ENCODE data around the gene DDC. TPM values are rescaled to one million over a fixed set of nuclear protein-coding genes. Genes with fewer than 3 reads are reported as not detected.
A peak's percentile ranks its signal among the peaks of the same experiment; 100 is the strongest.

DDC gene
- total RNA-seq, 1 donor from 2014 or later, result 0.82 TPM

DNA sequence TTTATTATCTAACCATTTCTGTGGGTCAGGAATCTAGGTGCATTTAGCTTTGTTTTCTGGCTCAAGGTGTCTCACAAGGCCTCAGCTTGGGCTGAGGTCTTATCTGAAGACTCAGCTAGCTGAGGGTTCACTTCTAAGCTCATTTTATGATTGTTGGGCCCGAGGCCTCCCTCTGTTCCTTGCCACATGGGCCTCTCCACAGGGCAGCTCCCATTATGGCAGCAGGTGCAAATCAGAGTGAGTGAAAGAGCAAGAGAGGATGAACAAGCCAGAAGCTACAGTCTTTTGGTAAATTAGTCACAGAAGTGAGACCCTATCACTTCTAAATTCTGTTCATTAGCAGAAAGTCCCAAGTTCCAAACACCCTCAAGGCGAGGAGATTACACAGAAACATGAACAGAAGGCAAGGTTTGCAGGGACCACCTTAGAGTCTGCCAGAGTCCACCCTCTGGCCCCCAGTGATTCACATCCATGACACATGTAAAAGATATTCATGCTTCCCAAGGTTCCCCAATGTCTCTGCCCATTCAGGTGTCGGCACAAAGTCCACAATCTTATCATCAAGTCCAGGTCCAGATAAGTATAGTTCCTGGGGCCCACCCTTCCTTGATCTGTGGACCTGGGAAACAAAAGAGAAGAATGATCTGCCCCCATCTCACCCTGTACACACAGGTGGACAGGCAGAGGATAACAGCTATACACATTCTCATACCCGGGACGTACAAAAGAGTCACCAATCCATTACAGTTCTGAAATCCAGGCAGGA lies 138.7 kb downstream of the DDC start:
- FAIRE-seq, result no peak
- DNase-seq (ENCODE audit: low spot score in 2 of 2), result no peak

DNA sequence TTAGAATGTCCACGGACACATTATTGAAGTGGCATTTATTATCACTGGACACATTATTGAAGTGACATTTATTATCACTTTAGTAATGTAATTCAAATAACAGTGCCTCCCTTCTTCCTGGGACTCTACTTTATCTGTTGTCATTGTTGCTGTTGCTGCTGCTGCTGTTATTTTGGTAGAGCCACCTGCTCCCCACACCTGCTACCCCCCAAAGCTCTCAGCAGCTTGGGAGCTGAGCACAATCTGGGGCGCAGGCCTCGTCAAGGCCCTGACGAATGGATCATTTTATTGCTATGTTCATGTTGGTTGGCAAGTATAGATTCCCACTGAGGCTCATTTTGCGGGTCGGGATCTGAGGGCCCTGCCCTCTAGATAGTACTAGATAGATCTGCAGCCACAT lies 139.9 kb downstream of the DDC start:
- no peak for DNase-seq (ENCODE audit: low spot score in 2 of 2)
- no peak for FAIRE-seq

DNA sequence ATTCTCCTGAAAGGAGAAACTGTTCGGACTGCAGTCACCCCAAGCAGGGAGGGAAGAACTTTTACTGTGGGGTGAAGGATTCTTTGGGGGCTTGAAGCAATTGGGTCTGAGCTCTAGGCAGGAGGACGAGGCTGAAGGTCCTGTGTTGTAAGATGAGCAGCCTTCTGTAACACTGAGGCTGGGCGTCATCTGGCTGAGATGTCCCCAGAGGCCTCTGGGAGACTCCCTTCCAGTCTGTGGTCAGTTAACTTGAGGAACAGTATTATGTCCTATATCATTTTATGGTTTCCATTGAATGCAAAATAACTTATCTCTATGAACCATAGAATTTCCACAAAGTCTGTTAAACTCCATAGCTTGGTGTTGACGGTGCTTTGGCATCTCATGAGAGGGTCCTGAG lies 141.3 kb downstream of the DDC start:
- no peak for DNase-seq (ENCODE audit: low spot score in 2 of 2)
- FAIRE-seq, result no peak

DNA sequence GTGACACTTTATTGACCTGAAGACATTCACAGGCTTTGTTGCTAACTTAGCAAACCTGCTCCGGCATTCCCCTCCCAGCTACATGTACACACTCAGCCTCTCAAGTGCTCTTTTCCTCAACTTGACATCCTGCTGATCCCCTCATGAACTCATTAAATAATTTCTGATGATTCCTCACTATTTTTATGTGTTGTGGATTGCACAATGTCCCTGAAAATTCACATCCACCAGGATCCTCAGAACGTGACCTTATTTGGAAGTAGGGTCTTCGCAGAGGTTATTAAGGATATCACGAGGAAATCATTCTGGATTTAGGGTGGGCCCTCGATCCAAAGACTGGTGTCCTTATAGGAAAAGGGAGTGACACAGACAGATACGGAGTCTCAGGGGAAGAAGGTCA lies 142.3 kb downstream of the DDC start:
- DNase-seq (ENCODE audit: low spot score in 2 of 2) (no peak), FAIRE-seq (no peak)

DNA sequence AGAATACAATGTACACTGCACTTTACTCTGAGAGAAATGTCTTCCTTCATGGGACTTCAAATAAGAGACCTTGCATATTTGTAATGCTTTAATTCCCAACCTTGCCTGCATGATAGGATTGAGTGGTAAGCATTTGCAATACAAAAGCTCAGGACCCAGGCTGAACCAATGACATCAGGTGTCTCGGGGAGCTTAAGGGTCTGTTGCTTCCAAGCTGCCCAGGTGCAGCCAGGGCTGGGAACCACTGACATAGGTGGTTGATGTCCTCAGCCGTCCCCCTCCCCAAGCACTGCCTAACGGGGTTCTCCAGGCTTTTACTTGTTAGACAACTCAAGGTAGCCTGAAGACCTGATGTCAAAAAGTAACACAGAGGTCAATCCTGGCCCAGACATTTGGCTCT lies 144.2 kb downstream of the DDC start:
- DNase-seq (ENCODE audit: low spot score in 2 of 2), result no peak
- FAIRE-seq, result no peak

DNA sequence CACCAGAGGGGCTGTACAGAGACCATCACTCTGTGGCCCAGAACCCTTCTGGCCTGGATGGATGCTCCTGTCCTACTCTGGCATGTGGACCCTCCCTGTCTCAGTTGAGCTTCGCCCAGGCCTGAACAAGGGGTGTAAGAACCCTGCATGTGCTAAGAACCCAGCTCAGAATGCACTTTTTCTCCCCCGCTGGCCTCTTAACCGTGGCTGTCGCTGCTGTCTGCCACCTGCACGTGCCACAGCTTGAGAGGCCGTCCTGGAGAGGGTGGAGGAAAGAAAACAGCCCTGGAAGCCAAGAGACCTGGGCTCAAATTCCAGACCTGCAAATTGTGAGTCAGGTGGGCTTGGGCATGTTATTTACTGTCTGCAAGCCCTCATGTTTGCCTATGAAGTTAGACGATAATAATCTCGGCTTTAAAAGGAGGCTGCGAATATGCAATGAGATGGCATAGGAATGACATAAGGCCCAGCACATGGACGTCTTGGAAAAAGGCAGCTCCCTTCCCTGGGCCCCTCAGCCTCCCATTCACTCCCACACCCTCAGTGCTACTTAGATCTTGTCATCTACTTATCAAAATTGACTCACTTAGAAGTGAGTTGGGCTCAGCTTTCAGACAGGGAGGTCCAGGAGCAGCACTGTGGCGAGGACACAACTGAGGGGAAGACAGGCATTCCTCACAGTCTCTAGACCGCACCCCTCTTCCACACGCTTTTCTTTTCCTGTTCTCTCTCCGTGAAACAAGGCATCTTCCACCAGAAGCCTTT lies 146.5 kb downstream of the DDC start:
- no peak for DNase-seq (ENCODE audit: low spot score in 2 of 2)
- no peak for FAIRE-seq

DNA sequence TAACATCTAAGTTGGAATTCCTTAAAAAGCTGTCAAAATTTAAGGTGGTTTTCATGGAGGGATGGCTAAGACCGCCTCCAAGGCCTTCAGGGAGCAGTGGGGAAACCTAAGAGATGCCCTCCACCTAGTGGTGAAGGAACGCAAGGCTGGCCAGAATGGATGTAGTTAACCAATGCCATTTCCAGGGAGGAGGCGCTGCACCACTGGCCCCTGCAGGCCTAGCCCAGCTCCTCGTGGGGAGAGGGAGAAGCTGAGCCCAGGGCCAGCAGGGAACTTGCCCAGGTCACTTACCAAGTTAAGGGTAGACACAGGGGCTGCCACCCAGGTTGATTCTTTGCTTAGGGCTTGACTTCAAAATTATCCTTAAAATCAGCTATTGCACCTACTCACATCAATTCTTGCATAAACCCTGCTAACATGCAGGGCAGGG lies 147.1 kb downstream of the DDC start:
- FAIRE-seq, result no peak
- peak in 1 of 2 donors; percentile 55 for DNase-seq (ENCODE audit: low spot score in 2 of 2)

DNA sequence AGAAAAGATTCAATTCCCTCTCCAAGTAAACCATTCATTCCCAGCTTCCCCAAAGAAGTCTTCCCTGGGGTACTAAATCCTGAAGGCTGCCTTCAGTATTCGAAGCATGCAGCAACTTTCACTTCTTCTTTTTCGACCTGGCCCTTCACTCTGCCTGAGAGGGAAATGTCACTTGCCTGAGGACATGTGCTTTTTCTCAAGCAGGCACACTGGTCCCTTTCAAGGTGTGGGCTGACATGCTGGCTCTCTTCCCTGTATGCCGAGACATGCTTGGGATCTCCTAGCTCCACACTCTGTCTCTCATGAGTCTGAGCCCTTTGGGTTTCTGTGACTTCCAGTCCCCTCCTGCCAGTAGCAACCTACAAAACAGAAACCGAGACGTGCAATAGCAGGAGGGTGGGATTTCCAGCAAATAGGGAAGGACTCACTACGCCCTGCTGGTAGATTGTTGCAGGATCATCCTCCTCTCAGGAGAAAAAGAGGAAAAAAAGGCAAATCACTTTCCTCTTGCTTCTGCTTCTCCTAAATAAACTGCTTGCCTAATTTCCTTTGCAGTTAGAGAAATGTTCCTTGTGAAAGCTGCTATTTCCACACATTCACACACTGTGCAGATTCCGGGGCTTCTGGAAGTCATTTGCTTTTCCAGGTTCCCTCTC lies 148.6 kb downstream of the DDC start:
- no peak for FAIRE-seq
- DNase-seq (ENCODE audit: low spot score in 2 of 2), result no peak

DNA sequence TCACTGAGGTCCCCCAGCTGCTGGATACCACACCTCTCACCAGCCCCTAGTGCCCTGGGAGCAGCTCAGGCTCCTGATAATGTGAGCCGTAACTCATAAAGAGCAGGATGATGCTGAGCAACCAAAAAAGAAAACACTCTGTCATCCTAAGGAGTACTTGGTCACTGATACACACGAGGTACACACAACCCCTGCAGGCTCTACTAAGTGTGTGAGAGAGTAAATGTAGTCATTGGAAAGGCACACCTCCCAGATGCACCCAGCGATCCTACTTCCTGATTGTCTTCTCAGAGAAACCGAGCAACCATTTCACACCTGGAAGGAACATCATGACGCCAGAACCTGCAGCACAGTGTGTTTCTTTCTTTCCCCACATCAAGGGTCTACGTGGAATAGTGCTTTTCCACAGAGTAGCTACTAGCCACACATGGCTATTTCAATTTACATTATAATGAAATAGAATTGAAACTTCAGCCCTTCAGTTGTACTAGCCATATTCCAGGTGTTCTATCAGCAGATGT lies 149.3 kb downstream of the DDC start:
- no peak for FAIRE-seq
- no peak for DNase-seq (ENCODE audit: low spot score in 2 of 2)

DNA sequence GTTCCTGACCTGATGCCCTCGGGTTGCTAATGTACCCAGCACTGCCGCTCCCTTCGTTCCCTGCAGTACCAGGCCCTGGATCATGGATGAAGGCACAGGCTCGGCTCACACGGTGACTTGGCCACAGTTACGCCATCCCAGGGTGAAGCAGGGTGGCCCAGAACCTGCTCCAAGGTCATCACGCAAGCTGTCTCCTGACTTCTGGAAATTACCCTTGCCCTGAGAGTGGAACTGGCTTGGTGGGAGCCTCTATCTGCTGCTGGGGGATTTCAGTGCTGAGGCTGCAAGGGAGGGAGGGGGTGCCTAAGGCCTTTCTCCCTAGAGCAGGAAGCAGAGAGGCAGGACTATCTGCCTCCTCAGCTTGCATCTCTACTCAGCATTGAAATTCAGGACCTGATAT lies 151.6 kb downstream of the DDC start:
- FAIRE-seq (no peak), DNase-seq (ENCODE audit: low spot score in 2 of 2) (no peak)

DNA sequence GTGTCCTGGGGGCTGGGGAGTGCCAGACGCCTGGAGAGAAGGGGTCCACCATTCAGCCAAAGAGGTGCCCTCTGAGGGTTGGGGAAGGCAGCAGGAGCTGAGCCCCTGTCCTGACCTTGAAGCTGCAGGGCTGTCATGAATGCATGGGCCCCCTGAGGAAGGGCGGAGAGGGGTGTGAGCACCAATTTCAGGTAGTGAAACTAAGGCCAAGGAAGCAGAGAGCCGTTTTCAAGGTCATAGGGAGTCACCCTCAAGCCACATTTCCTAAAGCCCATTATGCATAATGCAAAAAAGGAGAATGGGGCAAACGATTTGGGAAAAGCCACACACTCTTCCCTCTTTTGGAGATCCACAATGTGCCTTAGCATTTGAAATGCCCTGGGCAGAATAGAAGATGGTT lies 152.2 kb downstream of the DDC start:
- FAIRE-seq, result no peak
- no peak for DNase-seq (ENCODE audit: low spot score in 2 of 2)

DNA sequence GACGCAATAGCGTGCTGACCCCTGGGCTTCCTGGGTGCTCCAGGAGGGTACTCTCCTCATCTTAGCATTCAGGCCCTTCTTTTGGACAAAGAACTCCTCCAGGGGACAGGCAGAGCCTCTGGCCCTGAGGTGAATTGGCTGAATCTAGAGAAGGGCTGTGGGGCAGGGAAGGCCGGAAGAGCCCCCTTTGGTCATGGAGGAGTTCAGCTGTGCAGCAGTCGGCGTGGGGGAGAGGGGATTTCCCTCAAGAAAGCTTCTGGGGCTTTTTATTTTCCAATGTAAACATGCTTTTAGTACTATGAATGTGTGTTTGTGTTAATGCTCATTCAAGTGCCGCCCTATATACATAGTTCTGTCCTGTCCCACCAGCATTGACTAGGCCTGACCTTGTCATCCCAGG lies 153.9 kb downstream of the DDC start:
- FAIRE-seq, result no peak
- no peak for DNase-seq (ENCODE audit: low spot score in 2 of 2)

DNA sequence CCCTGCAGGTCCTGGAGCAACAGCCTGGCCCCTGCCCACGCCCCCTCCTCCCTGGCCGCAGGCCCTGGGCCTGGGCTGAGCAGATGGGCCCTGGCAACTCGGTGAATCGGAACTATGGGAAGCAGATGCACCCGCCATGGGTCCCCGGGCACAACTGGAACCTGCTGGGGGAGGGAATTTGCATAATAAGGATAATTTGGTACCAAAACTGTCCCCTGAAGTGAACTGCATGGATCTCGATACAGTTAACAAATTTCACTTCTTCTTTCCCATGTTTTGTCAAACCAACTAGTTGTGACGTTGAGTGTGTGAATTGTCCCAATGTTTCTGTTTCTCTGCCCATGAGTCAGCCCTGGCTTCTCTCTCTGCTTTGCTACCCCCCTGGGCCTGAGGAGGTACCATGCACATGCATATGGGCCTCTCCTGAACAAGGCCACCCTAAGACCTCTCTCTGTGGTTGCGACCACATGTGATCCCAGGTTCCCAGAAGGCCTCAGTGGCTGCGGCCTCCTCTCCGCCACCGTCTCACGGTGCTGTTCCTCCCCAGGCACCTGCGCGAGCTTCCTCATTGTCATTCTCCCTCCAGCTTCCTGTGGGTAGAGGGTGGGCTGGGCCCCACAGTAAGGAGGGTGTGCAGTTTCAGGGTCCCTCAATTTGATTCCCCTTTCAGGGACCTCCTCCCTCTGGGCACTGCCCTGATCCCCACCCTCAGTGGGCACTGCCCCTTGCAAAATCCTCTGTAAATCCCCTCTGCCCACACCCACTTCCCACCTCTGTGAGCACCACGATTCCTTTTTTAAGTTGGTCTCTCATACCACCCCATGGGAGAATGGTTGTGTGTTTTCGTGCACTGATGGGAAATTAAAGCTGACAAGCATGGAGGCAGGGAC lies 155.1 kb downstream of the DDC start:
- no peak for DNase-seq (ENCODE audit: low spot score in 2 of 2)

More for the DNA sequence above, 155.1 kb downstream of the DDC start:
- FAIRE-seq, result no peak

Small RNA genes lying within 50 kb of the gene (small RNA-seq; reads per million reads assigned to genes)
- not detected for gene RNU6-1091P

Other genes starting within 250 kb of the DDC start
- 42.4 TPM for gene FIGNL1, start 115.1 kb downstream of the DDC start, total RNA-seq
- gene GRB10, start 217.5 kb upstream of the DDC start, total RNA-seq, result 48.5 TPM